IPS-11a (cell line): ENCODE results near the gene HDAC9.

Experiments
- H3K4me3 ChIP-seq: one replicate; pipeline ENCODE4 v1.5.1; 2013; ENCODE audit warnings: low read depth, low read length, control low read depth

HDAC9 gene

DNA sequence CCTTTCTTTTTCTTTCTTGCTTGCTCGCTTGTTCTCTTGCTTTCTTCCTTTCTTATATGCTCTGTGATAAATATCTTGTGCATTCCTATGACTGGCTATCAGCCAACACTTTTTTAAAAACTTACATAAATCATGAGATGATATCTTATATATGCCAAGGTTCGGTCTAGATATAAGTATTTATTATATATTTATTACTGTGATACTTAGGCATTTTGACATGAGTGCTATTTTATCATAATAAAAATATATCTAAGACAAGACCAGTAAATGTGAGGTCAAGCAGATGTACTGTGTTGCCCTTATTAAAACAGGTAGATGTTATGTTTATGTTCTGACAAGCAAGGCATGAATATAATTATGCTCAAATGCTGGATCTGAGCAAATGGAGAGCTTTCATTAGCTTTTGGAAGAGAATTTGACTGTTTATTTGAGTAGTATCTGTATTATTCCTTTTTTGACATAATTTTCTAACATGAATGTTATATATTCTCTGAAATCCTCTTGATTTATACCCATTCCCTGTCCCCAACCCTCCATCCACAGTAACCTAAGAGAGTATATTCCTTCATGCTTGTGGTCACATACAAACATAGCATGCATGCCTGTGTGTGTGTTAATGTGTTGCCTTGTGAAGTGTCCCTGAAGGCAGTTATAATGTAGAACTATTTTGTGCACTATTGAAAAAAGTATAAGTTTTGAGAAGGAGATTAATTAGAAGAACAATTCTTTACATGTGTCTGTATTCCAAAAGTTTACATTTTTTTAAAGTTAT, 158.0 kb downstream of the HDAC9 start:
- H3K4me3 ChIP-seq, result no peak overlapping the region

DNA sequence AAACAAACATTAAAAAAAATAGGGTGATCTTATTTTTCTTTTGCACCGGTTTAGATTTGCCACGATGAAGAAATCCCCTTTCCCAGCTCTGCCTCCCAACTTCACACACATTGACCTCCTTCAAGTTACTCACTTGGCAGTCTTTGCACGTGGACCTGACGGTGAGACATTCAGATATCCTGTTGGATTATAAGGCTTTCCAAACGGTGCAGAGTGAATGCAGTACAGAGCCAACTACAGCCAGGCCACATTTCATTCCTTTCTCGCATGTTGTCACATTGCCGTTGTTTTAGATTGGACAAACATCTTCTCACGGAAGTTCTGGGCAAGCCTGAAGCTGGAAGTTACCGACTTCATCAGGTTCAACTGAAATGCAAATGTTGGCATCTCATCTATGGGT, 159.2 kb downstream of the HDAC9 start:
- H3K4me3 ChIP-seq, result no peak overlapping the region

DNA sequence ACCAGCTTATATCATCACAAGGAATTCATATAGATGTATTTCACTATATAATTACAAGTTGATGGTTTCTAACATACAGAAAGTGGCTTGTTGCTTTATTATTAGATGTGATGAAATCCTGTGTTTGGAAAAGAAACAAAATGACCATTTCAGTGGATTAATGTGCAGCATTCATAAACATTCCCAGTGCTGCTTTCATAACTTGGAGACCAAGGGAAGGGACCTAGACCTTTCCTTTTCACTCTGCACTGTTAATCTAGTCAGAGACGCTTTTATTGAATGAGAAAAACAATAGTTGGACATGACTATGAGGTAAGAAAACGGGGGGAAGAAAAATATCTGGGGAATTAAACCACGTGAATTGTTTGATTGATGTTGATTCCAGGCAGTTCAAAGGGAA, 160.0 kb downstream of the HDAC9 start:
- no peak overlapping the region for H3K4me3 ChIP-seq

DNA sequence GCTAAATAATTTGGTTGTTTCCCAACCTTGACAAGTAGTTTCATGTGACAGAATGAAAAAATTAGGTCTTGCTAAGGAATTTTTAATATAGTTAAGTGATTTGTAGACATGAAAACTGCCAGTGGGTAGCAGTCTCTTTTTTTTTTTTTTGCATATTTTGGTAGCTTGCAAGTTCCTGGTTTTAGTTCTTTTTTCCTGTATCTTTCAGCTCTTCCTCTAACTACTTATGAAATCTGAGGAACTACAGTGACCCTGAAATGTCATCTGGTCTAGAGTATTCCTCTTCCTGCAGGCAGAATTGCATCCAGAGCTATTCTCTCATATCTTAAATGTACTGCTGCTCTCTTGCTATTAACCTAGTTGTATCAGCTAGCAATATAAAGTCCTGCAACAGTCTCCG, 160.4 kb downstream of the HDAC9 start:
- no peak overlapping the region for H3K4me3 ChIP-seq

DNA sequence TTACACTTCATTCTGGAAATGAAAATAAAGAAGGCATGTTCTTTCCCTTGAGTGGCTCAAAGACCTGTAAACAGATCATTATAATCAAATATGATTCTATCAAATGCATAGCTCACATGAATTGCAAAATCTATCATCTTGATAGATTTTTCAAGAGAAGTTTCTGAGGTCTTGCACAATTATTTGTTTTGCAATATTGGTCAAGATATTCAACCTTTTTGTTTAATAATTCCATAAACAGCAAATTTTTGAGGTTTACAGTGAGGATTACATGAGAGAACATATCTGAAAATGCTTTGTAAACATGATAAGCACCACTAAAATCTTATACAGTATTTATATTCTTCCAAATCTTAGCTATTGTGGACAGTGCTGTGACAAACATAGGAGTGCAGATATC, 160.8 kb downstream of the HDAC9 start:
- H3K4me3 ChIP-seq, result no peak overlapping the region

DNA sequence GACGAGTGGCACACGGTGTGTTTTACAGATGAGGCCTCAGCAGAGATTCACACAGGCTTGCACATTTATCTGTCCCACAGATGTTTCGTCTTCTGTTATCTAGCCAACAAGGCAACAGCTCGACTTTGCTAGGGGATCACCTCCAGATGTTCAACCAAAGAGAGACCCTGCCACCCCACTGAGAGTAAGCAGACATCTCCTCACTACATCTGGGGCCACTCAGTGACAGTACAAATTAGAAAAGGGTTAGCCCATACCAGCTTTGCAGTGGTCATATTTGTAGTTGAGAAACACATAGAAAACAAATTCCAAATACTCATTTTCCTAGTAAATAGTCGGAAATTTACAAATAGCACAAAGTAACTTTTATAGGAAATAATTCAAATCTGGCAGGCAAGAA, 164.2 kb downstream of the HDAC9 start:
- no peak overlapping the region for H3K4me3 ChIP-seq

DNA sequence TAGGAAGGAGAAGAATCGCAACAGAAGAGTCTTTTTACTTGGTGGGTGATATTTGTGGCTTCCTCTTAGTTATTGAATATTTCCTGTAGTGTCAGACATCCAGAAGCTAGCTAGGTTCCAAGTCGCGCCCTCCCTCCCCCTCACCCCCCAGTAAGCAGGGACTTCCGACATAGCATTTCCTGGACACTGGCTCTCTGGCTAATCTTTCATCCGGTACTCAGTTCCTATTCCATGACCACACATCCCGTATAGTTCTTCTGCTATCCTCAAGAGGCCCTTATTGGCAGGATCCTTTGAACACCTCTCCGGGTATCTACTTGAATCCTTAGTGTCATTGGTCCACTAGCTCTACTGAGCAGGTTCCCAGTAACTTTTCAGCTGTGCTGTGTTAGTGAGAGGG, 167.8 kb downstream of the HDAC9 start:
- no peak overlapping the region for H3K4me3 ChIP-seq

DNA sequence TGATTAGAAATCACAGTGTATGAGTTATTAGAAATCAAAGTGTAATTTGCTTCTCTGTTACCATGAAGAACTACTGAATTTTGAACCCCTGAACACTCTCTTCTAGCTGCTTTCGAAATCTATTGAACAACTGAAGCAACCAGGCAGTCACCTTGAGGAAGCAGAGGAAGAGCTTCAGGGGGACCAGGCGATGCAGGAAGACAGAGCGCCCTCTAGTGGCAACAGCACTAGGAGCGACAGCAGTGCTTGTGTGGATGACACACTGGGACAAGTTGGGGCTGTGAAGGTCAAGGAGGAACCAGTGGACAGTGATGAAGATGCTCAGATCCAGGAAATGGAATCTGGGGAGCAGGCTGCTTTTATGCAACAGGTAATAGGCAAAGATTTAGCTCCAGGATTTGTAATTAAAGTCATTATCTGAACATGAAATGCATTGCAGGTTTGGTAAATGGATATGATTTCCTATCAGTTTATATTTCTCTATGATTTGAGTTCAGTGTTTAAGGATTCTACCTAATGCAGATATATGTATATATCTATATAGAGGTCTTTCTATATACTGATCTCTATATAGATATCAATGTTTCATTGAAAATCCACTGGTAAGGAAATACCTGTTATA, 170.7 kb downstream of the HDAC9 start:
- no peak overlapping the region for H3K4me3 ChIP-seq

DNA sequence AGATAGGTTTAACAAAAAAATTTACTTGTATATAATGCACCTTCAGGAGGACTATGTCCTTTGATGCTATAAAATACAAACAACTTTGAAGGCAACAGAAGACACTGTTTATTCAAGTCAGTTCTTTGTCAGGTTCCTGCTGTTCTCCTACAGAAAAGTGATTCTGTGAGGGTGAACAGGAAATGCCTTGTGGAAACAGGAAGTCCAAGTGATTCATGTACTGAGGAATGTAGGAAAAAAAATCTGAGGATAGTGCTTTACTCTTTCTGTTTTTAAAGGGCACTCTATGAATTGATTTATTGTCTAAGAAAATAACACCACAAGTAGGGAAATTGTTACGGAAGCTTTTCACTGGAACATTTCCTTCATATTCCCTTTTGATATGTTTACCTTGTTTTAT, 171.9 kb downstream of the HDAC9 start:
- H3K4me3 ChIP-seq, result no peak overlapping the region

DNA sequence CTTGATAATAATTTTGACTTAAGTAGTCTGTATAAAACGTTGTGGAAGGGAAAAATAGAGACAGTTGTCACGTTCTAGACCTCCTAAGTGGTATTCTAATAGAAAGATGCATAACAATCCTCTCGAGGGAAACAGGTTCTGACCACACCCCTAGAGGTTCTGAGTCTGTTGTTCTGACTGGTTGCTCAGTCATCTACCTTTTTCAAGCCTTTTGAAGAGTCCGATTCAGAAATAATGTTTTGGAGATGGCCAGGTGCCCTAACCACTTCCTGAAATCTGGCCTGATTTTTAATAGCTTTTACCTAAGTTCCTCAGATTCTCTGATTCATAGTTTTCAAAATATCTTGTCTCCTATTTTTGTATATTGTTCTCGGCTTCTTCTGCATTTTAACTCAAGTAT, 175.6 kb downstream of the HDAC9 start:
- H3K4me3 ChIP-seq, result no peak overlapping the region

DNA sequence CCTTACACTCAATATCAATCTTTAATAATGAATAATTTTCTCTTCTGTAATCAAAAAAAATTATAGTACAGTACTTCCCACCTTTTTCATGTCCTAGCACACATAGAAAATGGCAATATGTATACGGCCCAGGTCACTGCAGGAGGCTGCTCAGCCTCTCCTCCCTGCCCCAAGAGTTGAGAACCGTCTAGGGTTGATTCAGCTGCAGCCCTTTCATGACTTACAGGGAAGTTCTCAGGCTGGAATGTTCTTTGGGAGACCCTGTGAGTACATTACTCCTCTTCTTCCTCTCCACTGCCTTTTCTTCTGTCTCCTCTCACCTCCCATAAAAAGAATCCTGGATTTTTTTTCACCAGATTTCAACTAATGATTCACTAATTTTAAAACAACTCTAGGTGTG, 180.0 kb downstream of the HDAC9 start:
- H3K4me3 ChIP-seq, result no peak overlapping the region

DNA sequence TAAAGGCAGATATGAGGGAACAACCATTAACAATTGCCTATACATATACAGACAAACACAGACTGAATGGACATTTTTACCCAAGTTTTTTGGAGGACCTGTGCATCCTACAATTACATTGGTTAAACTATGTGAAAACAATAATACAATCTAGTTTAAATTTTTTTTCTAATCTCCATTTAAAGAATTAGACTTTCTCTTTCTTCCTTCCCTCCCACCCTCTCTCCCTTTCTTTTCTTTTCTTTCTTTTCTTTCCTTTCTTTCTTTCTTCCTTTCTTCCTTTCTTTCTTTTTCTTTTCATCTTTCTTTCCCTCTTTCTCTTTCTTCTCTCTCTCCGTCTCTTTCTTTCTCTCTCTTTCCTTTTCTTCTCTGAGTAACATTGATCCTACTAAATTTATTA, 183.7 kb downstream of the HDAC9 start:
- H3K4me3 ChIP-seq, result no peak overlapping the region

DNA sequence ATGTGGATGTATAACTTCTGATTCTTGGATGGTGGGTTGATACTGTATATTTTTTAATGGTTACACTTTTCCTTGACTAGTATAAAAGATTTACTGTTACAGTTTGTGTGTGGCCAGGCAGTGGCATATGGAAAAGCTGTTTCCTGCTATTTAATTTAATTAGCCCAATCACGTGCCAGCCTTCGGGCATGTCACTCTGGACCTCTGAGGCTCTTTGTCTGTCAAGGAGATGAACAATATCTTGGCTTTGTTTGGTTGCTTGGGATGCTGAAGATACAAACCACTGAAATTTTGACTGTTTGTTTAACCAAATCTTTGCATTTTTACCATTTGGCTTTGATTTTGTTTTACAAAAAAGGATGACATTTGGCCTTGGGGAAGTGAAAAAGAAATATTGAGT, 185.0 kb downstream of the HDAC9 start:
- no peak overlapping the region for H3K4me3 ChIP-seq

DNA sequence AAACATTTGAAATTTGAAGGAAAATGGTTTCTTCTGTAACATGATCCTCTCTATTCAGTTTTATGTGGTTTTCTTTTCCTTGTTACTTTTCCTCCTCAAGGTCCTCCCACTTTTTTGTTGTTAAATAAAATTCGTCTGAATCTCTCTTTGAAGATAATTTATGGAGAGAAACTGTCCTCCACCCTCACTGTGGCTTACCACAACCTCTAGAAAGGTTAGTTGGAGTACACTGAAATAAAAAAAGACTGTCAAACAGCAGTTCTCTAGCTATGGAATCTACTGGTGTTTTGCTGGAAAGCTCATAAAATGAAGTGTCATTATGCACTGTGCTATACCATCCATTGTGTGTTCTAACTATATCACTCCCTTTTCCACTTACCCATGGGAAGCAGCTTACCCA, 189.4 kb downstream of the HDAC9 start:
- H3K4me3 ChIP-seq, result no peak overlapping the region

DNA sequence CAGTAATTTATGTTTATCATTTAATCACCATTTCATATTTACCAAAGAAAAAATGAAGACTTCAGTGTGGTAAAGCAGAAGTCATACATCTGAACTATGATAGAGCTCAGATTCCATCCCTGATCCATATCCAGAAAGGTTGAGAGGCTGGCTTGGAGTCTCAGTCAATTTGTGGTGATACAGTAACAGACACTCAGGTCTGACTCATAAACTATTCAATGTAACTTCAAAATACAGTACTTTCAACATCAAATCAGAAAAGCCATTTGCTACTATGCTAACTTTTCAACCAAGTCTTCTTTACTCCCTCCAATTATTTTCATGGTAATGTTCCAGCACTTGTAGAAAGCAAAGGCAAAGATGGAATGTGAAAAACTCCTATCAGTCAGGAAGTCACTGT, 190.4 kb downstream of the HDAC9 start:
- H3K4me3 ChIP-seq, result no peak overlapping the region

DNA sequence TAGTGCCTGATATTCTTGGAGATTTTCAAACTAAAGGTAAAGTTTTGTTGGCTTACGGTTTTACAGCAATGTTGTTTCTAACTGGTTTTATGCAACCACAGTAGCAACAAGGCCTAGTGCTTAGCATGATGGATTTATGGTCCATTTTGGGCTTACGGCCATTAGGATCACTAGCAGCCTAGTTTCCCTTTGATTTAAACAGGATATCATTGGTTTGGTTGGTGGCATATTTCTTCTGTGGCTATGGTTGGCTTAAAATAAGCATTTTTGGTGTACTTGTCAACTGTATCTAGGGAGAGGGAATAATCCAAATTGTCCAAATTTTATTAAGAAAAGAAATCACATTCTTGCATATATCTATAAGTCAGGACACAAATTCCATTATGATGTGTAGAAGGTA, 194.0 kb downstream of the HDAC9 start:
- no peak overlapping the region for H3K4me3 ChIP-seq

DNA sequence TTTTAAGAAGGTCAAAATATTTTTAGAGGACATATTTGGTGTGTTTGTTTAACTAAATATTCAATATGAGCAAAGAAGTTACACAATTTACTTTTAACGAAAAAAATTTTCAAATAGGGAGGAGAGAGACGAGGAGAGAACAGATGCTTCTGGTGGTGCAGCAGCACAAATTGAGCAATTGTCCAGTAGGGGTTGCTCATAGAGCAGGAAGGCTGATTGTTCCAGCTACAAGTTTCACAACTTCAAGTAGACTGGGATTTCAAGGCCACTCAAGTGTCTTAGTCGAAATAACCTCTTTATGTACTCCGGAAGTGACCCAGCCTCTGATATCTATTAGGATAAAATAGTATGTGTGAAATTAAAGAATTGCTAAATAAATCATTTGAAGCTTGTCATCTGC, 197.9 kb downstream of the HDAC9 start:
- H3K4me3 ChIP-seq, result no peak overlapping the region

DNA sequence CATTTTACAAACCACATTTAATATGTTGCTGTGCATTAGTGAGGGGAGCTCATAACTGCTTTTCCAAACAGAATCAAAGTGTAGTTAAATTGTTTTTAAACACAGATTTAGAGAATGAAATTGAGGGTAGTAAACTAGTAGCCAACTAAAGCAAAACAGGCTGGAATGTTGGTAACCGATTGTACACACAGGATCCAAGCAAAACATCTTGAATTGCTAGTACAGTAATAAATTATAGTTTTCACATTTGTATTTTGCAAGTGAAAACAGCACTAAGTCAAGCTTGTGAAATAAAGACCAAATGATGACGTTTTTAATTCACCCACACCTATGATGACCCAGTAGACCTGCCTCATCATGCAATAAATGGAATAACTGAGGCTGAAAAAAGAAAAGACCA, 198.3 kb downstream of the HDAC9 start:
- H3K4me3 ChIP-seq, result no peak overlapping the region

DNA sequence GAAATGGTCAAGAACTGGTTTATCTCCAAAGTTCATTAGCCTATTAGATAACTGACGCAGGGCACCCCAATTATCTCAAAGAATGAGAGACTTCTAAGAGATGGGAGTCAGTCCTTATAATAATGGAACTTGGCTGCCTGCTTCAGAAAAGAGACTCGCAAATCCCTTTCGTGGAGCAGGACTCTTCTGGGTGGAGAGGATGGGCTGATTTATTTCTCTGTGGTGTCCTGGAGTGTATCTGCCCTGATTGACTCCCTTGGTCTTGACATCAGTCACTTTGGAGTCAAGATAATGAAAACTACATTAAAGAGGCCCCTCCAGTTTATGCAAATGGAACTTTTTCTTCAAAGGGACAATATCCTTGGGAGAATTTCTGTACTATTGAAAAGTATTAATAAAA, 198.9 kb downstream of the HDAC9 start:
- H3K4me3 ChIP-seq, result no peak overlapping the region

DNA sequence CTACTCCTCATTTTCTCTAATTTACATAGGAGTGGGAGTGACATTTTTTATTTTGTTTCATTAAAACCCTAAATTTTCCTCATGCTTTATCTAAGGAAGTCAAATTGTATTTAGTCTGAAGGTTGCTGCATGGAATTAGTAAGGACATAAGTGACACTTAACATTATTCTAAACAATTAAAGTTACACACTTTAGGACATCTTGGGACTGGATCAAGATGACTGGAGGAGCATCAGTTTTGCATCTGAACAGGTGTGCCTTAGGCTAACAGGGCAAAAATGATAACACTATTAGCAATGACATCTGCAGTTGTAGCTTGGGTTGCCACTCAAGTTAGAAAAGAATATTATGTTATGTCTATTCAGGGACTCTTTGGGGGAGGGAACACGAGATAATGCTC, 199.4 kb downstream of the HDAC9 start:
- H3K4me3 ChIP-seq, result no peak overlapping the region

DNA sequence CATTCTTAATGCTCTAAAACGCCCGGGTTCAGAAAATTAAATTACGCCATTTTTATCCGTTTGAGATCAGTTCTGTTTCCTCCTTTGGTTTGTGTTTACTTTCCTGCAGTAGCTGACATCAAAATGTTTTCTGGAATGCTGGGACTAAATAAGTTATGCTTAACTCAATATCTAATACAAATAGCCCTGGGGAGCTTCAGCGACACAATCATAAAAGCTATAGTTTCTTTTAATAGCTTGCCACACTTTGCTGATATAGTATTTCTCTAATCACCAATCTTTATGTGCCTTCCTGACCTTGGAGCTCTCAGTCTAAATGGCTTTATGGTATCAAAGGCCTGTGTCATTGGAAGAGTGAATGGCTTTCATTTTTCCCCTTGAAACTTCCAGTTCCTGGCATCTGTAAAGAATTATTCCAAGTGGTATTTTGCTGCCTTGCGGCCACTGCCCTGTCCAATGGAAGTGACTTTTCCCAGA, 202.7 kb downstream of the HDAC9 start:
- H3K4me3 ChIP-seq, result no peak overlapping the region

DNA sequence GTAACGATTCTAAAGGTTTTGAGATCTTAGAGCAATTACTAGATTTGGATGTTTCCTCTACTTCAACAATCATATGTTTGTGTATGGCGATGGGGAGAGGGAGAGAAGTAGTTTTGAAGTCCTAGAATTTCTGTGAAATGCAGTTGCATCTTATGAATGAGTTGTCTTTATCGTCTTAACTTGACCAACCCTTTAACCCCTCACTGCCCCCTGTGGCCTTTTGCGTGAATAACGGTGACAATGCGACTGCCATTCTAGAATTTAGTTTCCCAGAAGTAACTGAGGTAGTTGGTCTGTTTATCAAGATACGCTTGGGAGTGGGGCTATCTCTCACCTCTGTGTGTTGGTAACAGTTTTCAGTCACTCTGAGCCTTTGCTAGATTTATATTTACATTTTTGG, 204.6 kb downstream of the HDAC9 start:
- no peak overlapping the region for H3K4me3 ChIP-seq
